GM13977 (cell line): ENCODE results near the gene ITSN2.

ENCODE experiments used
- DNase-seq: peaks from one replicate; pipeline ENCODE4 v3.0.0; 2012; ENCODE audit warnings: low spot score
- CTCF ChIP-seq: IDR thresholded peaks from 2 replicates; pipeline ENCODE4 v1.5.1; 2012; ENCODE audit warnings: mild to moderate bottlenecking, control low read depth; ENCODE audit not compliant: insufficient read depth; ENCODE audit errors: extremely low read depth, missing control alignments
- in situ Hi-C: fragments of 300-500 bp; cut with MboI; formaldehyde crosslinking; loops from one replicate; pipeline ENCODE4 v1.12.0; 2022; ENCODE audit warnings: low sequenced_read_pairs, low pct_unique_long_range_greater_than_20kb, mixed read lengths, inconsistent platforms; ENCODE audit not compliant: unreplicated experiment

ITSN2 gene

DNA sequence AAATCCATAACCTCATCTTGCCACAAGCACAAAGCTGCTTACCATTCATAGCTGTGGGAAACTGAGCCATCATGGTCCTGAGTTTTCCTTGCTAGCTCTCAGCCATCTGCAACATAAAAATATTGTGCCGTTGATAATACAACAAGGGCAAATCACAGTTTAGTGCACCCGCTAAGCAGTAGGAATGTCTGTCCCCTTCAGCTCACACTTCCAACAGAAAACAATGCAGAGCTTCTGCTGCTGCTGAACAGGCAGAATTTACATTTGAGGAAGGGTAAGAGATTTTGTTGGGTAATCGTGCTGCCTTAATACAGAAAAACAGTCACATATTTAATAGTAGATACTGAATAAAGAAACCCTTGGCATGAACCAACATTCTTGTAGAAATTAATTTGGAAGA is 32.3 kb downstream of the ITSN2 start:
- in situ Hi-C loops = no loop called here
- no peak for TF ChIP-seq CTCF
- DNase-seq = no peak

- in situ Hi-C loops = no loop called here
- TF ChIP-seq CTCF = no peak
- no peak for DNase-seq
Observed at GRCh38 chr2:24317491-24317920, 42.8 kb downstream of the ITSN2 start.

DNA sequence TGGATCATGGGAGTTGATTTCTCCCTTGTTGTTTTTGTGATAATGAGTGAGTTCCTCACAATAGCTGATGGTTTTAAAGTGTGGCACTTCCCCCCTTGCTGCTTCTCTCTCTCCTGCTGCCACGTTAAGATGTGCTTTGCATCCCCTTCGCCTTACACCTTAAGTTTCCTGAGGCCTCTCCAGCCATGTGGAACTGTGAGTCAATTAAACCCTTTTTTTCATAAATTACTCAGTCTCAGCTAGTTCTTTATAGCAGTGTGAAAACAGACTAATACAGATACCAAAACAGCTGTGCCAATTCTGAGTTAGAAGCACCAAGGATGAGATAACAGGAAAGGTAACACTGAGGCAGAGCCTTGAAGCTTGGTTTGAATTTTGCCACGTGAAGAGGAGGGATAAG is 44.7 kb downstream of the ITSN2 start:
- peak; percentile 54 for DNase-seq
- in situ Hi-C loops = no loop called here
- TF ChIP-seq CTCF = no peak

DNA sequence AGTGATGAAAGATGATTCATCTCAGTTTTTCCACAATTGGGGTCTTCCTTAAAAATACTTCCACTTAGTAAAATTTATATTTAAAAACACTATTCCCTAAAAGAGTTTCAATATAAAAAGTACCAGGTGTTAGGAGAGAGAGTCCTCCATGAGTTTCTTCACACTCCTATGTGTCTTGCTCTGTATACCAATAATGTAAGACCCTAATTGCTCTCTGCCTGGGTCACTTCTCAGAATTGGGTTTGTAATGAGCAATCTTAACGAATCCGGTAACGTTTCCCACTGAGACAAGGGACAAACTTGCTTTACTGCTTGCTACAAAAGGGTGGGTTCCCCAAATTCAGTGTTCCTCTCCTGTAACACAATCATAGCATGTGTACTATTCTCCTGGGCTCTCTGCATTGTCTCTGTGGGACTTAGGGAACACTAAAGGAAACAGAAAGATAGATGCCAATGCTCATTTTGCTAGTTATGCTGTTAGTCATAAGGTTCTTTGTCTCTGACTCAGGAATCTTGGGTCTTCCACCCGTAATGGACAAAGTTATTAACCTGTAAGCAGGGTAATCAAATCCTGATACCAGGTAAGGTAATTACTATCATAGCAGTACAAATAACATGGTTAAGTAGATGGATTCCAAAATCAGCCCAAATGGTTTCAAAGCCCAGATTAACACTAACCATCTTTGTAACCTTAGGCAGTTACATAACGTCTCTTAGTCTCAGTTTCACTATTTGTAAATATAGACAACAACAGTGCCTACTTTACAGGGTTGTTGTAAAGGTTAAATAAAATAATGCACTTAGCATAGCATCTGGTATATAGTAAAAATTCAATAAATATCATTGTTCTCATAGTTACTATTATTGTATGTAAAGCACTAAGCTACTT is 46.3 kb downstream of the ITSN2 start:
- no peak for DNase-seq
- no peak for TF ChIP-seq CTCF
- in situ Hi-C loops = no loop called here

- TF ChIP-seq CTCF = no peak
- in situ Hi-C loops = no loop called here
- DNase-seq = no peak
Observed at GRCh38 chr2:24307961-24308360, 52.4 kb downstream of the ITSN2 start.

DNA sequence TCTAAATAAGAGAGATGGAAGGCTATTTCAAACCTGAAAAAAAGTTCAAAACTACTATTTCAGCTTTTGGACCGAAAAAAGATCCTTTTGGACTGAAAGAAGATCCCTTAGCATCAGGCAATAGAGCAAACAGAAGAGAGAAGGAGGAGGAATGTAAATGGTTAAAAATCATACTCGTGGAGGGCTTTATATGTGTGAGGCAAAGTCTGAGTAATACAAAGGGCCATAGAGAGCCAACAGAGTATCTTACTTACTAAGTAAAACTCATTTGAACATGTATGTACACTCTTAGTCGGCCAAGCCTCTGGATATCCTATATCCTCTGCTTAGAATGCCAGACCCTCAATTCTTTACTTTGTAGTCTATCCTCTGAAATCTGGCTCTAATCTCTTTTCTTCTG is 55.7 kb downstream of the ITSN2 start:
- no peak for TF ChIP-seq CTCF
- in situ Hi-C loops = no loop called here
- DNase-seq = no peak

GRCh38 chr2:24304098-24304497 is 56.2 kb downstream of the ITSN2 start:
- TF ChIP-seq CTCF = no peak
- no peak for DNase-seq
- in situ Hi-C loops = no loop called here
